Breast epithelium (tissue), 4 donors: Measurements from ENCODE around the gene TOP3B. TPM values are rescaled to one million over a fixed set of nuclear protein-coding genes. Genes with fewer than 3 reads are reported as not detected.

Source experiments
- DNase-seq, 2 donors: peaks; one replicate each; pipeline ENCODE4 v3.0.0-alpha.2; 2019; ENCODE audit warnings: low spot score in 2 of 2
- H3K27ac ChIP-seq, 2 donors: fragments of 200-600 bp; sonication (generic) in 1 of 2; one replicate each; pipeline ENCODE4 v1.5.1; 2016 to 2019; ENCODE audit warnings: mild to moderate bottlenecking in 1 of 2
- H3K27me3 ChIP-seq, 2 donors: fragments of 200-600 bp; sonication (generic) in 1 of 2; one replicate each; pipeline versions ENCODE4 v1.5.1 to v1.6.0; 2017 to 2019; ENCODE audit warnings: control low read depth in 1 of 2, mild to moderate bottlenecking in 1 of 2
- H3K36me3 ChIP-seq: fragments of 200-600 bp; one replicate; pipeline ENCODE4 v1.5.1; 2019
- H3K4me1 ChIP-seq, 2 donors: fragments of 200-600 bp; sonication (generic); one replicate each; pipeline ENCODE4 v1.5.1; 2016 to 2019; ENCODE audit warnings: control low read depth in 1 of 2
- H3K4me3 ChIP-seq, 3 donors: fragments of 200-600 bp; sonication (generic); 1 replicate in 2 of 3; 2 replicates in 1 of 3; pipeline ENCODE4 v1.5.1; 2016 to 2019; ENCODE audit warnings: mild to moderate bottlenecking in 3 of 3, moderate library complexity in 2 of 3
- H3K9me3 ChIP-seq, 2 donors: fragments of 200-600 bp; sonication (generic) in 1 of 2; one replicate each; pipeline ENCODE4 v1.5.1; 2016 to 2019; ENCODE audit warnings: control low read depth in 1 of 2
- POLR2A ChIP-seq: fragments of 450-650 bp; IDR thresholded peaks from one replicate; pipeline ENCODE4 v1.6.1; 2016; ENCODE audit warnings: antibody characterized with exemption, mild to moderate bottlenecking, moderate library complexity
- POLR2AphosphoS5 ChIP-seq, 3 donors: sonication (generic); formaldehyde crosslinking; IDR thresholded peaks; one replicate each; pipeline ENCODE4 v1.6.1; 2017; ENCODE audit warnings: antibody characterized with exemption in 3 of 3
- intact Hi-C: fragments of 100-400 bp; cut with DNase I; formaldehyde crosslinking; loops from one replicate; pipeline ENCODE4 v1.15.1; 2023; ENCODE audit warnings: low total_unique reads
- total RNA-seq, 3 donors: library from RNA; depleted of rRNA; stranded (reverse); fragments of >200 nt; gene quantifications; one replicate each; pipeline ENCODE4 v1.1.0, GENCODE V29; 2016
- TF ChIP-seq, protein P1 (sequence below), 3 donors: fragments of 450-650 bp; IDR thresholded peaks; one replicate each; pipeline ENCODE4 v1.5.1; 2016 to 2017; ENCODE audit warnings: antibody characterized with exemption in 3 of 3, mild to moderate bottlenecking in 3 of 3, moderate library complexity in 3 of 3

Gene TOP3B
- total RNA-seq, 3 donors from 2014 or later, result 20.2 to 34.8 (median 33.1) TPM

DNA sequence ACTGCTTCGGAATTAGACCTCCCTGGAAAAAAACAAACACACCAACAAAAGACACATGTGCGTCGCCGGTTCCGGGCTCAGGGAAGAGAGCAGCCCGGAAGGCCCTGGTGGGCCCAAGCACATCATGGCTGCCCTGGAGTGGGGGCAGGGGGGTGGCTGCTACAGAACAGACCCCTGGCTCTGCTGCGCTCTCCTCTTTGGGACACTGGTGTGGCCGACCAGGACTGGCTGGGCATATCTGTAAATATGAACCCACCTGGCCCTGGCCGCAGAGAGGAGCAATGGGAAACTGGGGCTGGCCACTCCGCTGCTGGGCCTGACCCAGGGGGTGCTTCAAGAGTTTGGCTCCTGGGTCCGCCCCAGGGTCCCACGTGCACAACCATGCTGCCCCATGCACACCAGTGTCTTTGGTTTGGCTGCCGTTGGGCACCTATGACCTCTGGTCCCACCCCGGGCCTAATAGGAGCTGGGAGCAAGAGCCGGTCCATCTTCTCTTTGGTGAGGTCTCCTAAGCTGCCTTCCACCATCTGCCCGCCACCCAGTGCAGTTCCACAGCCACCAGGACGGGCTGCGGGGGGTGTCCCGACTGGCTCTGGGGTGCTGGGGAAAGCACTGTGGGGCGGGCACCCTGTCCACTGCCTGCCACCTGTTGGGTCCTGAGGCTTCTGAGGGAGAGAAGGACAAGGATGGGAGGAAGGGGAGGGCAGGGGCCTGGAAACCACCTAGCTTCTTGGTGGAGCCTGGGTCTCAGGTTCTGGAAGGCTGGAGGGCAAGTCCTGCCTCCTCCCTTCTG is 60.0 kb downstream of the TOP3B start:
- Histone ChIP-seq H3K4me3 (no peak overlapping the region), H3K27me3 (no peaks in the 10 kb centered on the region), H3K4me1 (no peaks in the 10 kb centered on the region), H3K9me3 (no peaks in the 10 kb centered on the region), H3K36me3 (no peaks in the 10 kb centered on the region), H3K27ac (no peak overlapping the region)
- intact Hi-C loops, result no loop called here
- TF ChIP-seq POLR2A (no peak), POLR2AphosphoS5 (IDR thresholded peaks at IDR 0.05) (no peak)
- TF ChIP-seq, protein P1, sequence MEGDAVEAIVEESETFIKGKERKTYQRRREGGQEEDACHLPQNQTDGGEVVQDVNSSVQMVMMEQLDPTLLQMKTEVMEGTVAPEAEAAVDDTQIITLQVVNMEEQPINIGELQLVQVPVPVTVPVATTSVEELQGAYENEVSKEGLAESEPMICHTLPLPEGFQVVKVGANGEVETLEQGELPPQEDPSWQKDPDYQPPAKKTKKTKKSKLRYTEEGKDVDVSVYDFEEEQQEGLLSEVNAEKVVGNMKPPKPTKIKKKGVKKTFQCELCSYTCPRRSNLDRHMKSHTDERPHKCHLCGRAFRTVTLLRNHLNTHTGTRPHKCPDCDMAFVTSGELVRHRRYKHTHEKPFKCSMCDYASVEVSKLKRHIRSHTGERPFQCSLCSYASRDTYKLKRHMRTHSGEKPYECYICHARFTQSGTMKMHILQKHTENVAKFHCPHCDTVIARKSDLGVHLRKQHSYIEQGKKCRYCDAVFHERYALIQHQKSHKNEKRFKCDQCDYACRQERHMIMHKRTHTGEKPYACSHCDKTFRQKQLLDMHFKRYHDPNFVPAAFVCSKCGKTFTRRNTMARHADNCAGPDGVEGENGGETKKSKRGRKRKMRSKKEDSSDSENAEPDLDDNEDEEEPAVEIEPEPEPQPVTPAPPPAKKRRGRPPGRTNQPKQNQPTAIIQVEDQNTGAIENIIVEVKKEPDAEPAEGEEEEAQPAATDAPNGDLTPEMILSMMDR (IDR thresholded peaks at IDR 0.05), result no peak
- no peak for DNase-seq

- Histone ChIP-seq H3K27me3 (no peaks in the 10 kb centered on the region), H3K9me3 (no peaks in the 10 kb centered on the region), H3K4me1 (no peaks in the 10 kb centered on the region), H3K36me3 (no peaks in the 10 kb centered on the region), H3K27ac (peak overlapping the region in 1 of 2 donors; percentile 15), H3K4me3 (no peak overlapping the region)
- TF ChIP-seq POLR2AphosphoS5 (IDR thresholded peaks at IDR 0.05) (no peak), POLR2A (no peak)
- TF ChIP-seq, protein P1 (IDR thresholded peaks at IDR 0.05), result no peak
- no peak for DNase-seq
- intact Hi-C loops, result no loop called here
These were observed 60.9 kb downstream of the TOP3B start for GRCh38 chr22:21921729-21922128.

GRCh38 chr22:21921184-21921721 is 61.3 kb downstream of the TOP3B start:
- DNase-seq, result no peak
- no peaks in the 10 kb centered on the region for H3K36me3 ChIP-seq
- H3K27me3 ChIP-seq, result no peaks in the 10 kb centered on the region
- H3K9me3 ChIP-seq, result no peaks in the 10 kb centered on the region
- no peak overlapping the region for H3K4me3 ChIP-seq
- H3K27ac ChIP-seq, result peak overlapping the region; percentile 15 to 50
- no peaks in the 10 kb centered on the region for H3K4me1 ChIP-seq
- intact Hi-C loops, result no loop called here
- no peak for TF ChIP-seq POLR2A
- TF ChIP-seq, protein P1 (IDR thresholded peaks at IDR 0.05), result no peak
- TF ChIP-seq POLR2AphosphoS5 (IDR thresholded peaks at IDR 0.05), result no peak

DNA sequence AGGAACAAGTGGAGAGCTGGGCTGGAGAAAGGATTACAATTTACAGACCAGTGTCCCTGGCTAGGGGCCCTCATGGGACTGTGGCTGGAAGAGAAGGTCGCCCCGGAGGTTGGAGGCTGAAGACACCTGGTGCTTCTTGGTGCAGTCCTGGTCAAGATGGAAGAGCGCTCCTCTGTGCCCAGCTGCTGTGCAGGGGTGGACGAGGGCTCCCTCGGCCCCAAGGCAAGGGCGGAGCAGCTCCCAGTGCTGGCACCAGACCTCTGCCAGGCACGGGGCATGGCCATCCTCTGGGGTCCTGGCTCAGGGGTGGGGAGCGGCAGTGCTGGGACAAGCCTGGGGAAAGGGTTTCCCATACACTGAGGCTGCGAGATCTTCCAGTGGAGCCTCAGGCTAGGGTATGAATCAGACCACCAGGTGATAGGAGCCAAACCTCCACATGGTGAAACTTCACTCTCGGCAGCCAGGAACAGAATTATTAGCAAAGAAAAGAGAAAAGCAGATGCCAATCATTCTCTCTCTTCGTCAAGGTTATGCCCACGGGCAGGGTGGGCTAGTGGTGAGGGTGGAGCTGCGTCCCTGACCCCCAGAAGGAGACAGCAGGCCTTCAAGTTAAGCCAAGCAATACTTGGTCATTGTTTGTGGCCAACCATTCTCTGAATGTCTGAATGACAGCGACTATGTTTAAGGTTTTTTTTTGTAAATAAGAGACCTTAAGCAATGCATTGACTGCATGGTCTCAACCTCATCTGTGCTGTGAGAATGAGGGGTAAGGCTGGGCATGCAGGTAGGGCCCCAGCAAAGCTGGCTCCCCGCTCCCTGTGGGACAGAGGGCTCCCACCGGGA is 62.0 kb downstream of the TOP3B start:
- TF ChIP-seq POLR2A, result no peak
- TF ChIP-seq POLR2AphosphoS5 (IDR thresholded peaks at IDR 0.05), result no peak
- TF ChIP-seq, protein P1 (IDR thresholded peaks at IDR 0.05), result no peak
- Histone ChIP-seq H3K9me3 (no peaks in the 10 kb centered on the region), H3K27ac (peak overlapping the region; percentile 50 to 58), H3K36me3 (no peaks in the 10 kb centered on the region), H3K27me3 (no peaks in the 10 kb centered on the region), H3K4me1 (no peaks in the 10 kb centered on the region), H3K4me3 (no peak overlapping the region)
- no peak for DNase-seq
- intact Hi-C loops, result no loop called here
